Airway epithelial cell (primary cell): Measurements from ENCODE around the gene STKLD1. TPM values are rescaled to one million over a fixed set of nuclear protein-coding genes. Genes with fewer than 3 reads are reported as not detected.

Source experiments
- total RNA-seq: library from RNA; depleted of rRNA; stranded (reverse); fragments of >200 nt; gene quantifications from 2 replicates; pipeline ENCODE4 v1.2.3, GENCODE V29; 2015

STKLD1 gene
- total RNA-seq = 0.79 TPM in 1 of 2 replicates, not detected in the other

GRCh38 chr9:133375724-133376654 is at the start of gene STKLD1, which contains the start of gene SURF4:
TSS of gene STKLD1 (plus strand) at chr9:133376366. CDS start at chr9:133376474, 108 bp downstream.
TSS of gene SURF4 (minus strand) at chr9:133376060. CDS start at chr9:133375969, 91 bp downstream.

GRCh38 chr9:133335924-133336811 is 40.0 kb upstream of the STKLD1 start, which contains the start of gene SURF6:
TSS of gene SURF6 (minus strand) at chr9:133336188. CDS start at chr9:133336132, 56 bp downstream.

GRCh38 chr9:133347985-133348717 is 28.0 kb upstream of the STKLD1 start, which contains the start of the genes MED22 and RPL7A:
TSS of gene MED22 (minus strand) at chr9:133348131. CDS start at chr9:133346662, 1,469 bp downstream.
TSS of gene RPL7A (plus strand) at chr9:133348218. CDS start at chr9:133348244, 26 bp downstream.

GRCh38 chr9:133356391-133357091 is 19.6 kb upstream of the STKLD1 start, which contains the start of the genes SURF1 and SURF2:
TSS of gene SURF1 (minus strand) at chr9:133356487. CDS start at chr9:133356453, 34 bp downstream.
TSS of gene SURF2 (plus strand) at chr9:133356550. CDS start at chr9:133356593, 43 bp downstream.

GRCh38 chr9:133417541-133418461 is 41.6 kb downstream of the STKLD1 start, which contains the start of gene REXO4:
TSS of gene REXO4 (minus strand) at chr9:133418010. CDS start at chr9:133417844, 166 bp downstream.

GRCh38 chr9:133421615-133422542 is 45.7 kb downstream of the STKLD1 start, which contains the start of gene ADAMTS13:
TSS of gene ADAMTS13 (plus strand) at chr9:133422367. CDS start at chr9:133422444, 77 bp downstream.

Other genes with a start within 250 kb of the STKLD1 start
- 3.2 and 4.4 TPM in 2 replicates for gene GBGT1, start 212.5 kb upstream of the STKLD1 start, total RNA-seq
- gene OBP2B, start 167.1 kb upstream of the STKLD1 start, total RNA-seq = not detected in 2 replicates
- 0.42 and 0.71 TPM in 2 replicates for gene ABO, start 101.2 kb upstream of the STKLD1 start, total RNA-seq
- 22.1 and 24.1 TPM in 2 replicates for gene SURF6, start 40.2 kb upstream of the STKLD1 start, total RNA-seq
- gene MED22, start 28.2 kb upstream of the STKLD1 start, total RNA-seq = 18.7 and 22.9 TPM in 2 replicates
- 3,025 and 3,439 TPM in 2 replicates for gene RPL7A, start 28.1 kb upstream of the STKLD1 start, total RNA-seq
- gene SURF1, start 19.9 kb upstream of the STKLD1 start, total RNA-seq = 26.6 and 37.2 TPM in 2 replicates
- gene SURF2, start 19.8 kb upstream of the STKLD1 start, total RNA-seq = 25.5 and 42.5 TPM in 2 replicates
- 148 and 215 TPM in 2 replicates for gene SURF4, start 306 bp upstream of the STKLD1 start, total RNA-seq
- gene REXO4, start 41.6 kb downstream of the STKLD1 start, total RNA-seq = 26.4 and 29.1 TPM in 2 replicates
- 0.56 and 1.6 TPM in 2 replicates for gene ADAMTS13, start 46.0 kb downstream of the STKLD1 start, total RNA-seq
- gene CACFD1, start 83.6 kb downstream of the STKLD1 start, total RNA-seq = 5.7 and 8.6 TPM in 2 replicates
- 15.5 and 19.6 TPM in 2 replicates for gene SLC2A6, start 102.7 kb downstream of the STKLD1 start, total RNA-seq
- not detected in 2 replicates for gene MYMK, start 148.6 kb downstream of the STKLD1 start, total RNA-seq
- gene ADAMTSL2, start 158.3 kb downstream of the STKLD1 start, total RNA-seq = not detected in 2 replicates
- not detected in 2 replicates for gene FAM163B, start 233.0 kb downstream of the STKLD1 start, total RNA-seq